ENCODE data around the gene SH3D19.

- TF ChIP-seq POLR2A (IDR thresholded peaks at IDR 0.05): no peak
- TF ChIP-seq, protein P1, sequence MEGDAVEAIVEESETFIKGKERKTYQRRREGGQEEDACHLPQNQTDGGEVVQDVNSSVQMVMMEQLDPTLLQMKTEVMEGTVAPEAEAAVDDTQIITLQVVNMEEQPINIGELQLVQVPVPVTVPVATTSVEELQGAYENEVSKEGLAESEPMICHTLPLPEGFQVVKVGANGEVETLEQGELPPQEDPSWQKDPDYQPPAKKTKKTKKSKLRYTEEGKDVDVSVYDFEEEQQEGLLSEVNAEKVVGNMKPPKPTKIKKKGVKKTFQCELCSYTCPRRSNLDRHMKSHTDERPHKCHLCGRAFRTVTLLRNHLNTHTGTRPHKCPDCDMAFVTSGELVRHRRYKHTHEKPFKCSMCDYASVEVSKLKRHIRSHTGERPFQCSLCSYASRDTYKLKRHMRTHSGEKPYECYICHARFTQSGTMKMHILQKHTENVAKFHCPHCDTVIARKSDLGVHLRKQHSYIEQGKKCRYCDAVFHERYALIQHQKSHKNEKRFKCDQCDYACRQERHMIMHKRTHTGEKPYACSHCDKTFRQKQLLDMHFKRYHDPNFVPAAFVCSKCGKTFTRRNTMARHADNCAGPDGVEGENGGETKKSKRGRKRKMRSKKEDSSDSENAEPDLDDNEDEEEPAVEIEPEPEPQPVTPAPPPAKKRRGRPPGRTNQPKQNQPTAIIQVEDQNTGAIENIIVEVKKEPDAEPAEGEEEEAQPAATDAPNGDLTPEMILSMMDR (IDR thresholded peaks at IDR 0.05): no peak
- TF ChIP-seq POLR2AphosphoS5 (IDR thresholded peaks at IDR 0.05): no peak
- TF ChIP-seq EP300 (IDR thresholded peaks at IDR 0.05): no peak
These were observed 4.0 kb upstream of the SH3D19 start for GRCh38 chr4:151329217-151330007.
